H9 (cell line): ENCODE data around the gene GGA1. TPM values are rescaled to one million over a fixed set of nuclear protein-coding genes. Genes with fewer than 3 reads are reported as not detected.

Source experiments
- DNase-seq: peaks from one replicate; pipeline ENCODE4 v3.0.0-alpha.2; 2017
- H2AFZ ChIP-seq: one replicate; pipeline ENCODE4 v1.6.1; 2013; ENCODE audit warnings: mild to moderate bottlenecking, low read length, control low read depth, moderate library complexity
- H2AK5ac ChIP-seq: 2 replicates; pipeline ENCODE4 v1.6.1; 2013; ENCODE audit warnings: low read length, control low read depth, mixed read lengths; ENCODE audit not compliant: insufficient read length
- H2BK120ac ChIP-seq: one replicate; pipeline ENCODE4 v1.6.1; 2013; ENCODE audit warnings: low read depth, mild to moderate bottlenecking, low read length, control low read depth, inconsistent platforms; ENCODE audit not compliant: poor library complexity, severe bottlenecking
- H2BK12ac ChIP-seq: 2 replicates; pipeline ENCODE4 v1.6.1; 2013; ENCODE audit warnings: low read length, control low read depth, mixed read lengths, low read depth; ENCODE audit not compliant: insufficient read length
- H2BK15ac ChIP-seq: 2 replicates; pipeline ENCODE4 v1.6.1; 2013; ENCODE audit warnings: low read depth, low read length, control low read depth
- H2BK20ac ChIP-seq: one replicate; pipeline ENCODE4 v1.6.1; 2013; ENCODE audit warnings: low read depth, mild to moderate bottlenecking, low read length, control low read depth, inconsistent platforms; ENCODE audit not compliant: poor library complexity, severe bottlenecking
- H2BK5ac ChIP-seq: 2 replicates; pipeline ENCODE4 v1.6.1; 2013; ENCODE audit warnings: low read length, control low read depth, mixed read lengths; ENCODE audit not compliant: insufficient read length
- H3K14ac ChIP-seq: 2 replicates; pipeline ENCODE4 v1.6.1; 2013; ENCODE audit warnings: low read length, control low read depth; ENCODE audit not compliant: insufficient read depth
- H3K18ac ChIP-seq: 2 replicates; pipeline ENCODE4 v1.6.1; 2013; ENCODE audit warnings: low read depth, mild to moderate bottlenecking, mixed read lengths, low read length, control low read depth; ENCODE audit not compliant: insufficient read length
- H3K23ac ChIP-seq: 2 replicates; pipeline ENCODE4 v1.6.1; 2013; ENCODE audit warnings: low read length, control low read depth, mixed read lengths, low read depth; ENCODE audit not compliant: insufficient read length
- H3K23me2 ChIP-seq: 2 replicates; pipeline ENCODE4 v1.6.1; 2013; ENCODE audit warnings: low read depth, mild to moderate bottlenecking, mixed read lengths, low read length, control low read depth; ENCODE audit not compliant: insufficient read length, poor library complexity, severe bottlenecking
- H3K27ac ChIP-seq: 2 replicates; pipeline ENCODE4 v1.5.1; 2013; ENCODE audit warnings: low read length, control low read depth, mixed read lengths, low read depth; ENCODE audit not compliant: insufficient read length
- H3K27me3 ChIP-seq: 2 replicates; pipeline ENCODE4 v1.6.1; 2013; ENCODE audit warnings: low read length, control low read depth, inconsistent platforms; ENCODE audit not compliant: insufficient read depth
- H3K4ac ChIP-seq: 2 replicates; pipeline ENCODE4 v1.6.1; 2013; ENCODE audit warnings: low read depth, mild to moderate bottlenecking, control low read depth, inconsistent platforms, low read length, moderate library complexity
- H3K4me1 ChIP-seq: 2 replicates; pipeline ENCODE4 v1.6.1; 2013; ENCODE audit warnings: low read length, control low read depth, inconsistent platforms; ENCODE audit not compliant: insufficient read depth
- H3K4me2 ChIP-seq: 2 replicates; pipeline ENCODE4 v1.6.1; 2013; ENCODE audit warnings: low read length, control low read depth, mixed read lengths; ENCODE audit not compliant: insufficient read length, insufficient read depth
- H3K56ac ChIP-seq: 2 replicates; pipeline ENCODE4 v1.6.1; 2013; ENCODE audit warnings: low read depth, mild to moderate bottlenecking, mixed read lengths, low read length, control low read depth; ENCODE audit not compliant: insufficient read length
- H3K79me1 ChIP-seq: 2 replicates; pipeline ENCODE4 v1.6.1; 2013; ENCODE audit warnings: low read depth, mild to moderate bottlenecking, moderate library complexity, low read length, control low read depth, inconsistent platforms; ENCODE audit not compliant: insufficient read depth, poor library complexity, severe bottlenecking
- H3K79me2 ChIP-seq: 2 replicates; pipeline ENCODE4 v1.6.1; 2013; ENCODE audit warnings: low read length, control low read depth, inconsistent platforms; ENCODE audit not compliant: insufficient read depth
- H3K9ac ChIP-seq: 2 replicates; pipeline ENCODE4 v1.6.1; 2013; ENCODE audit warnings: low read length, control low read depth, mixed read lengths; ENCODE audit not compliant: insufficient read length; ENCODE audit errors: extremely low read depth
- H3K9me3 ChIP-seq: one replicate; pipeline ENCODE4 v1.6.1; 2013; ENCODE audit warnings: low read depth, low read length, inconsistent platforms; ENCODE audit not compliant: control insufficient read depth
- H3T11ph ChIP-seq: one replicate; pipeline ENCODE4 v1.6.1; 2013; ENCODE audit warnings: mild to moderate bottlenecking, low read length, control low read depth, inconsistent platforms
- H4K20me1 ChIP-seq: one replicate; pipeline ENCODE4 v1.6.1; 2013; ENCODE audit not compliant: control insufficient read depth, insufficient read length, insufficient read depth
- H4K5ac ChIP-seq: 2 replicates; pipeline ENCODE4 v1.6.1; 2013; ENCODE audit warnings: low read depth, mild to moderate bottlenecking, mixed read lengths, low read length, control low read depth; ENCODE audit not compliant: insufficient read length
- H4K8ac ChIP-seq: replicated peaks from 2 replicates; pipeline ENCODE4 v1.6.1; 2013; ENCODE audit warnings: low read length, control low read depth, mixed read lengths, low read depth; ENCODE audit not compliant: insufficient read length
- H4K91ac ChIP-seq: 2 replicates; pipeline ENCODE4 v1.6.1; 2013; ENCODE audit warnings: low read depth, mild to moderate bottlenecking, moderate library complexity, mixed read lengths, low read length, control low read depth; ENCODE audit not compliant: insufficient read length
- H3K27ac Mint-ChIP-seq, 3 experiments: 2 replicates in 2 of 3; 3 replicates in 1 of 3; pipeline ENCODE4 v1.8.0; 2020 to 2021; ENCODE audit warnings: mixed read lengths in 3 of 3, mild to moderate bottlenecking in 1 of 3, moderate library complexity in 1 of 3
- H3K27me3 Mint-ChIP-seq: 2 replicates; pipeline ENCODE4 v1.8.0; 2021; ENCODE audit warnings: low read depth, mild to moderate bottlenecking, moderate library complexity, mixed read lengths
- H3K36me3 Mint-ChIP-seq, 3 experiments: 2 replicates in 2 of 3; 3 replicates in 1 of 3; pipeline ENCODE4 v1.8.0; 2020 to 2021; ENCODE audit warnings: low read depth in 3 of 3, mixed read lengths in 3 of 3; ENCODE audit not compliant: insufficient read depth in 1 of 3
- H3K4me1 Mint-ChIP-seq, 2 experiments: 2 replicates each; pipeline ENCODE4 v1.8.0; 2020; ENCODE audit warnings: mixed read lengths in 2 of 2
- H3K4me3 Mint-ChIP-seq, 2 experiments: 2 replicates in 1 of 2; 3 replicates in 1 of 2; pipeline ENCODE4 v1.8.0; 2020 to 2021; ENCODE audit warnings: mild to moderate bottlenecking in 2 of 2, mixed read lengths in 2 of 2, moderate library complexity in 1 of 2
- H3K9me3 Mint-ChIP-seq, 2 experiments: 2 replicates in 1 of 2; 3 replicates in 1 of 2; pipeline ENCODE4 v1.8.0; 2020; ENCODE audit warnings: mild to moderate bottlenecking in 2 of 2, mixed read lengths in 2 of 2, moderate library complexity in 1 of 2
- CTCF ChIP-seq: fragments of 200-600 bp; sonication (generic); conservative IDR thresholded peaks from 3 replicates; pipeline ENCODE4 v1.8.0; 2021; ENCODE audit warnings: antibody characterized with exemption, mild to moderate bottlenecking
- WGBS: extraction: QIAGEN DNeasy Blood & Tissue Kit; methylation state at CpG from one replicate; pipeline ENCODE4 v1.1.7; 2013; ENCODE audit warnings: missing lambda C conversion rate, low lambda C conversion rate, mixed read lengths; ENCODE audit not compliant: insufficient read length; ENCODE audit errors: extremely low coverage; 5-methylcytosine and 5-hydroxymethylcytosine counted together
- total RNA-seq: library from RNA; stranded (reverse); gene quantifications from 2 replicates; pipeline ENCODE4 v1.2.1, GENCODE V29; 2021

GGA1 gene
- total RNA-seq, 1 experiment from 2014 or later, result 61.7 TPM

GRCh38 chr22:37660709-37661045 lies 52.0 kb downstream of the GGA1 start:
- no peak overlapping the region for H4K91ac ChIP-seq
- Mint-ChIP-seq H3K36me3 (peaks cover 3 to 22% (median 19%) of the 10 kb centered on the region in 3 experiments; a peak in 6 of 7 replicates), H3K27me3 (no peaks in the 10 kb centered on the region), H3K4me1 (peaks cover 22 to 23% of the 10 kb centered on the region in 2 experiments), H3K9me3 (no peaks in the 10 kb centered on the region; a peak in 1 of 5 replicates), H3K4me3 (peak overlapping the region; percentile 88 to 91; a peak in 4 of 5 replicates), H3K27ac (no peak overlapping the region)
- no peak overlapping the region for H2AFZ ChIP-seq
- no peak overlapping the region for H4K8ac ChIP-seq
- no CpG with 5 or more reads among the region's 2 CpGs for WGBS
- no peak overlapping the region for H2BK5ac ChIP-seq
- DNase-seq, result no peak
- no peaks in the 10 kb centered on the region for H3K27me3 ChIP-seq
- H2AK5ac ChIP-seq, result no peak overlapping the region
- no peak overlapping the region for H3T11ph ChIP-seq
- H3K23me2 ChIP-seq, result peaks cover 7% of the 10 kb centered on the region
- H3K79me1 ChIP-seq, result peaks cover 15% of the 10 kb centered on the region
- H3K9me3 ChIP-seq, result no peaks in the 10 kb centered on the region
- H2BK15ac ChIP-seq, result no peak overlapping the region
- H3K27ac ChIP-seq, result no peak overlapping the region
- H4K5ac ChIP-seq, result no peak overlapping the region
- no peak overlapping the region for H3K18ac ChIP-seq
- H2BK120ac ChIP-seq, result no peak overlapping the region
- H2BK20ac ChIP-seq, result no peak overlapping the region
- H3K9ac ChIP-seq, result no peak overlapping the region
- no peak for TF ChIP-seq CTCF
- H3K14ac ChIP-seq, result no peak overlapping the region
- H3K79me2 ChIP-seq, result peaks cover 27% of the 10 kb centered on the region; the same call in 1 of the 2 replicates
- no peak overlapping the region for H3K4me2 ChIP-seq
- no peak overlapping the region for H3K56ac ChIP-seq
- no peak overlapping the region for H2BK12ac ChIP-seq
- H4K20me1 ChIP-seq, result no peaks in the 10 kb centered on the region
- H3K4me1 ChIP-seq, result peaks cover 2% of the 10 kb centered on the region; the same call in 1 of the 2 replicates
- no peak overlapping the region for H3K4ac ChIP-seq
- no peak overlapping the region for H3K23ac ChIP-seq
